Mucosa of gallbladder (tissue), 1 donor: ENCODE data around the gene CHRNE. TPM values are rescaled to one million over a fixed set of nuclear protein-coding genes. Genes with fewer than 3 reads are reported as not detected.

ENCODE experiments used
- DNase-seq: peaks from one replicate; pipeline ENCODE4 v3.0.0-alpha.2; 2020; ENCODE audit warnings: low spot score
- total RNA-seq: library from RNA; stranded (reverse); gene quantifications from one replicate; pipeline ENCODE4 v1.2.1, GENCODE V29; 2021
- donor health status: DM: no; HTN: no; CAD: no.

Gene CHRNE
- total RNA-seq, 1 donor from 2014 or later = 9.4 TPM

DNA sequence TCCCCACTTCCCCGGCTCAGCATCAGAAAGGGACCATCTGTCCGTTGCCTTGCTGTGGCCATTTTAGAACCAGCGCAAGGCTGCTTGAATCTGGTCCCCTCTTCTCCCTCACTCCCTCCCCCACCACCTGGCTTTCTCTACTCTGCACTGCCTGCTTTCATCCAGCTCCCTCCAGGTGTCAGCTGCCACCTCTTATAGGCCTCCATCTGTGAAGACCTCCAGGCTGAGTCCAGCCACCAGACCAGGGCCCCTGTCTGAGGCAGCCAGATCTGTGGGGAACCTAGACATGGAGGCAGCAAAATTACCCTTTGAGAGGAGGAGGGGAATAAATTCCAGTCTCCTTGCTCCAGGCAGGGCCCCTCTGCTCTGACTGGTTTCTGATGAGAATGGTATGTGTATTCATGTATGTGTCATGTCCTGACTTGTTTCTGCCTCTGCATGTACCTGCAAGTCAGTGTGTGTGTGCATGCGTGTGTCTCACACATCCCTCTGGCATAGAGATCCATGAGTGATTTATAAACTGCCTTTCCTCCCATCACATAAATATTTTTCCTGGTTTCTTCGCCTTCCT lies 48.7 kb downstream of the CHRNE start:
- DNase-seq = no peak

- DNase-seq = no peak
Measured at GRCh38 chr17:4853208-4853671, 49.7 kb downstream of the CHRNE start.

- no peak for DNase-seq
Measured at GRCh38 chr17:4852567-4853207, 50.2 kb downstream of the CHRNE start.

GRCh38 chr17:4851084-4851483 lies 51.8 kb downstream of the CHRNE start:
- no peak for DNase-seq

- DNase-seq = no peak
Measured at GRCh38 chr17:4850246-4850645, 52.7 kb downstream of the CHRNE start.

GRCh38 chr17:4849011-4849536 lies 53.8 kb downstream of the CHRNE start:
- DNase-seq = no peak

Other genes with a start within 250 kb of the CHRNE start
- gene PELP1, start 199.0 kb downstream of the CHRNE start, total RNA-seq = 56.4 TPM
- gene ARRB2, start 192.5 kb downstream of the CHRNE start, total RNA-seq = 94.6 TPM
- gene MED11, start 171.7 kb downstream of the CHRNE start, total RNA-seq = 25.6 TPM
- gene ZMYND15, start 163.3 kb downstream of the CHRNE start, total RNA-seq = 5.3 TPM
- 92.6 TPM for gene CXCL16, start 163.2 kb downstream of the CHRNE start, total RNA-seq
- gene TM4SF5, start 131.2 kb downstream of the CHRNE start, total RNA-seq = 56.9 TPM
- gene VMO1, start 116.7 kb downstream of the CHRNE start, total RNA-seq = 3.9 TPM
- gene GLTPD2, start 114.1 kb downstream of the CHRNE start, total RNA-seq = 0.46 TPM
- gene PSMB6, start 106.9 kb downstream of the CHRNE start, total RNA-seq = 104 TPM
- gene PLD2, start 95.9 kb downstream of the CHRNE start, total RNA-seq = 48.7 TPM
- gene MINK1, start 69.8 kb downstream of the CHRNE start, total RNA-seq = 161 TPM
- gene C17orf107, start 3.6 kb downstream of the CHRNE start, total RNA-seq = 8.8 TPM
- not detected for gene GP1BA, start 29.2 kb upstream of the CHRNE start, total RNA-seq
- gene SLC25A11, start 36.9 kb upstream of the CHRNE start, total RNA-seq = 68.9 TPM
- gene RNF167, start 37.2 kb upstream of the CHRNE start, total RNA-seq = 140 TPM
- gene PFN1, start 45.4 kb upstream of the CHRNE start, total RNA-seq = 484 TPM
- gene ENO3, start 48.0 kb upstream of the CHRNE start, total RNA-seq = 7.5 TPM
- gene SPAG7, start 64.7 kb upstream of the CHRNE start, total RNA-seq = 54.2 TPM
- gene CAMTA2, start 84.6 kb upstream of the CHRNE start, total RNA-seq = 68.0 TPM
- gene INCA1, start 94.4 kb upstream of the CHRNE start, total RNA-seq = 1.4 TPM
- gene KIF1C, start 94.9 kb upstream of the CHRNE start, total RNA-seq = 234 TPM
- gene SLC52A1, start 132.3 kb upstream of the CHRNE start, total RNA-seq = not detected
- gene ZFP3, start 175.4 kb upstream of the CHRNE start, total RNA-seq = 8.7 TPM
- gene ZNF232, start 208.8 kb upstream of the CHRNE start, total RNA-seq = 9.6 TPM
- 0.09 TPM for gene USP6, start 212.9 kb upstream of the CHRNE start, total RNA-seq